ENCODE results near the gene CLCN6.

CLCN6 gene

GRCh38 chr1:11885916-11886315 is 79.9 kb downstream of the CLCN6 start:
- Histone ChIP-seq H3K9me3 (ENCODE audit: severe bottlenecking) (peaks cover 4% of the 10 kb centered on the region), H3K4me3 (ENCODE audit: low read depth, low read length) (no peak overlapping the region), H3K27me3 (ENCODE audit: insufficient read depth, low read depth, severe bottlenecking) (no peaks in the 10 kb centered on the region), H3K36me3 (no peaks in the 10 kb centered on the region), H3K27ac (peak overlapping the region; percentile 62)
- DNase-seq: peak; percentile 63
- no peak for TF ChIP-seq CTCF (IDR thresholded peaks at IDR 0.05; ENCODE audit: low read depth, low read length)

GRCh38 chr1:11886986-11887665 is 81.1 kb downstream of the CLCN6 start:
- Histone ChIP-seq H3K4me3 (ENCODE audit: low read depth, low read length) (no peak overlapping the region), H3K27ac (no peak overlapping the region), H3K27me3 (ENCODE audit: insufficient read depth, low read depth, severe bottlenecking) (no peaks in the 10 kb centered on the region), H3K36me3 (no peaks in the 10 kb centered on the region), H3K9me3 (ENCODE audit: severe bottlenecking) (peaks cover under 1% of the 10 kb centered on the region)
- no peak for TF ChIP-seq CTCF (IDR thresholded peaks at IDR 0.05; ENCODE audit: low read depth, low read length)
- DNase-seq: no peak

- no peak overlapping the region for H3K4me3 ChIP-seq (ENCODE audit: low read depth, low read length)
- no peaks in the 10 kb centered on the region for H3K9me3 ChIP-seq (ENCODE audit: severe bottlenecking)
- H3K27ac ChIP-seq: no peak overlapping the region
- H3K27me3 ChIP-seq (ENCODE audit: insufficient read depth, low read depth, severe bottlenecking): no peaks in the 10 kb centered on the region
- no peaks in the 10 kb centered on the region for H3K36me3 ChIP-seq
- no peak for DNase-seq
- TF ChIP-seq CTCF (IDR thresholded peaks at IDR 0.05; ENCODE audit: low read depth, low read length): 0 out of 2 replicates have a peak, but pooled peaks have one; percentile 5
Measured at GRCh38 chr1:11887666-11888007, 81.6 kb downstream of the CLCN6 start.

- TF ChIP-seq CTCF (IDR thresholded peaks at IDR 0.05; ENCODE audit: low read depth, low read length): no peak
- Histone ChIP-seq H3K4me3 (ENCODE audit: low read depth, low read length) (no peak overlapping the region), H3K27me3 (ENCODE audit: insufficient read depth, low read depth, severe bottlenecking) (no peaks in the 10 kb centered on the region), H3K9me3 (ENCODE audit: severe bottlenecking) (no peaks in the 10 kb centered on the region), H3K27ac (no peak overlapping the region), H3K36me3 (no peaks in the 10 kb centered on the region)
- no peak for DNase-seq
Measured at GRCh38 chr1:11888206-11888876, 82.3 kb downstream of the CLCN6 start.

GRCh38 chr1:11888877-11889208 is 82.9 kb downstream of the CLCN6 start:
- DNase-seq: no peak
- Histone ChIP-seq H3K9me3 (ENCODE audit: severe bottlenecking) (no peaks in the 10 kb centered on the region), H3K4me3 (ENCODE audit: low read depth, low read length) (no peak overlapping the region), H3K27me3 (ENCODE audit: insufficient read depth, low read depth, severe bottlenecking) (no peaks in the 10 kb centered on the region), H3K36me3 (no peaks in the 10 kb centered on the region), H3K27ac (no peak overlapping the region)
- TF ChIP-seq CTCF (IDR thresholded peaks at IDR 0.05; ENCODE audit: low read depth, low read length): no peak

Data from WERI-Rb-1 (cell line).